SK-MEL-5 (cell line): Measurements from ENCODE around the gene PACS2. TPM values are rescaled to one million over a fixed set of nuclear protein-coding genes. Genes with fewer than 3 reads are reported as not detected.
"Not testable (repeated sequence)": the region's sequence is repeated elsewhere in the genome, so short reads cannot be mapped to it uniquely, and the experiment has no call there.

Experiments
- DNase-seq: peaks from one replicate; pipeline ENCODE4 v3.0.0-alpha.2; 2016; ENCODE audit warnings: low read depth, low spot score
- in situ Hi-C: cut with HindIII; loops from 2 replicates; pipeline ENCODE4 v1.10.0; 2016; ENCODE audit warnings: low sequenced_read_pairs, high pct_unique_total_duplicates, low pct_unique_long_range_greater_than_20kb
- total RNA-seq: library from RNA; depleted of rRNA; stranded (reverse); fragments of >200 nt; shearing (Covaris generic); gene quantifications from 2 replicates; pipeline ENCODE4 v1.2.3, GENCODE V29; 2014

The PACS2 gene
- total RNA-seq, 1 experiment from 2014 or later = 26.0 TPM

DNA sequence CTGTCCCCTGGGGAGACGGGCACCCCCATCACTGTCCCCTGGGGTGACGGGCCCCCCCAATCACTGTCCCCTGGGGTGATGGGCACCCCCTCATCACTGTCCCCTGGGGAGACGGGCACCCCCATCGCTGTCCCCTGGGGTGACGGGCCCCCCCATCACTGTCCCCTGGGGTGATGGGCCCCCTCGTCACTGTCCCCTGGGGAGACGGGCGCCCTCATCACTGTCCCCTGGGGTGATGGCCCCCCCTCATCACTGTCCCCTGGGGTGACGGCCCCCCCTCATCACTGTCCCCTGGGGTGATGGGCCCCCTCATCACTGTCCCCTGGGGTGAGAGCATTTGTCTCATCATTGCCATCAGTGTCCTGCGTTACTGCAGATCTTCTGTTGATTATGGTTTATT, 38.6 kb downstream of the PACS2 start:
- DNase-seq = no peak
- in situ Hi-C loops = no loop called here

DNA sequence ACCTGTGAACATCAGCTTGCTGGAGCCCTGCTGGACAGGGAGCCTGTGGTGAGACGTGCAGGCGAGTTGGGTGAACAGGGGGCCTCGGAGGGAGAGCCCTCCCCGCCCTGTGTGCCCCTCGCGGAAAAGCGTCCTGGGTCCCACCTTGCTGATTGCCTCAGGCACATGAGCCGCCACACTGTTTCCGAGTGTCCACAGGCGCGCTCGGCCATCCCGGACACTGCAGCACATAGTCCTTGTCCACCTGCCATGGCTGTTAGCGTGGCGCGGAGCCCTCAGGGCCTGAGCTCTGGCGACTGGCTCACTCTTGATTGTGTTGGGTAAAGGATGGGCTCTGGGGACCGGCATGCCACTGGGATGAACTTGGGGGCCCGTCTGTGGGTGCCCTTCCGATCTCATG, 40.0 kb downstream of the PACS2 start:
- DNase-seq = no peak
- in situ Hi-C loops = no loop called here

DNA sequence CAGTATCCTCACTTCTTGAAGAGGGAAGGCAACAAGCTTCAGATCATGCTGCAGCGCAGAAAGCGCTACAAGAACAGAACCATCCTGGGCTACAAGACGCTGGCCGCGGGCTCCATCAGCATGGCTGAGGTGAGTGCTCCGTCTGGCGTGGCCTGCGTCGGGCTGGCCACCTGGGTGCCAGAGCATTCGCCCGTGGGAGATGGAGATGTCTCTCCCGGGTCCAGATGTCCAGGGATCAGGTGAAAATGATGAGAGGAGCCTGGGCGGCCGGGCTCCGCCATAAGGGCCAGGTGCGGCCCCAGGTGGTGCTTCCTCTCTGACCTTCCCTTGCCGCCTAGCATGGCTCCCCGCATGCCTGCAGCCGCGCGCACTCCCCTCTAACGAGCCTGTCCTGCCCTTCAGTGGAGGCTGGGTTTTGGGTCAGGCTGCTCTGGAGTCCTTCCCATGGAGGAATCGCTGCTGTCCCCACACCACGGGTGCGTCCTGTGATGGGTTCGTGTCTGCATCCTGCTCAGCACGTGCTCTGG, 40.6 kb downstream of the PACS2 start:
- in situ Hi-C loops = no loop called here
- no peak for DNase-seq

DNA sequence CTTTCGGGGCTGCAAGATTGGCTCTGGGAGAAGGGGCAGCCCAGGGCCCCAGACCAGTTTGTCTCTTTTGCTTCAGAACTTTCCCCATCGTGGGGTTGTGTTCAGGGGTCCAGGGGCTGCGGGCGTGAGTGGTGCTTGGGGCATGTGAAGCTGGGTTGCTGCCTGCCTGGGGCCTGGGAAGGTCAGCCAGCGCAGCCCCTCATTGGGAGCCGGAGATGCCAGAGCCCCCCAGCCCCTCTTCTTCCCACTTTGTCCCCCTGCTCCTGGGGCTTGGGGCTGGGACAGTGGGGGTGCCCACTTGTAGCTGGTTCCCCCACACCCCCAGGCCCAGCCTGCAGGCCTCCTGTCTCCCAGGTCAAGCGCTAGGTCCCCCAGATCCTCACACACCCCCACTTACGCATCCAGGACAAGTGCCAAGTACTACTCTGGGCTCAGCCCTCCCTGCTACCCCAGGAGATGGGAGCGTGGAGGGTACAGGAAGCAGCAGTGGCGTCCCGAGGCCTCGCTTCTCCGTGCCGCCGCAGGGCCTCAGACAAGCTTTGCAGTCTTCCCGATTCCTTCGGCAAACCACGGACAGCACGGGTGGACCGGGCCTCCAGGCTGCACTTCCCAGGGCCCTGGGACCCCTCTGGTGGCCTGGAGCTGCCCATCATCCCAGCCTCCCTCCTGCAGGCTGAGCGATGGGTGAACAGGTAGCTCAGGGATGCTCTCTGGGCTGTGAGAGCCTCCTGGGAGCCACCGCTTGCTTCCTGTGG, 41.5 kb downstream of the PACS2 start:
- in situ Hi-C loops = no loop called here
- DNase-seq = no peak

DNA sequence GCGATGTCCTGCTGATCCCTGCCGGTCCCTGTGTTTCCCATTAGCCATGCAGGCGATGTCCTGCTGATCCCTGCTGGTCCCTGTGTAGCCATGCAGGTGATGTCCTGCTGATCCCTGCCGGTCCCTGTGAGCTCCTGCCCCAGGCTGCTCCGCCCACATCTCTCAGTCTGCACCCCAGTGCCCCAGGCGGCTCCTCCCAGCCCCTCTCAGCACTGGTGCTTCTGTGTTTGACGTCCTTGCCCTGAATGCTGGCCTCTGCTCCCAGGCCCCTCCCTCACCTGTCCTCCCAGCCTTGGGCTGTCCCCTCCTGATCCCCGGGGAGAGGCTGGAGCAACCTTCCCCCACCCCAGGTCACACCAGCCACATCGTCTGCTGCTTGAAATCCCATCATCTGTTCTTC, 42.4 kb downstream of the PACS2 start:
- in situ Hi-C loops = no loop called here
- no peak for DNase-seq

DNA sequence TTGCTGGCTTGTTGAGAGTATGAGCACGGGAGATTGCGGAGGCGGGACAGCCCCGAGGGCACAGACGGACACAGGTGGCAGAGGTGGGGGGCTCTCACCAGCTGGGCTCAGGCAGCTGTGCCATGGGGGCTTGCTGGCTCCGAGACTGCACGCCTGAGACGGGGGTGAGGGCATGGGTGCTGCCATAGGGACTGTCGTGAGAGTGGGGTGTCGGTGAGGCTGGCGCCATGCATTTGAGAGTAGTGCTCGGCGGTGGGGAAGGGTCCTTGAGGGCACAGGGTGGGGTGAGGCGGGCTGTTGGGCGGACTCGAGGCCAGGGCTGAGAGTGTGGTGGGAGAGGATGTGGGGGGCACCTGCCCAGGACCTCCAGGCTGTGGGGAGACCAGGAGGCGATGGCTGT, 43.1 kb downstream of the PACS2 start:
- in situ Hi-C loops = no loop called here
- no peak for DNase-seq

DNA sequence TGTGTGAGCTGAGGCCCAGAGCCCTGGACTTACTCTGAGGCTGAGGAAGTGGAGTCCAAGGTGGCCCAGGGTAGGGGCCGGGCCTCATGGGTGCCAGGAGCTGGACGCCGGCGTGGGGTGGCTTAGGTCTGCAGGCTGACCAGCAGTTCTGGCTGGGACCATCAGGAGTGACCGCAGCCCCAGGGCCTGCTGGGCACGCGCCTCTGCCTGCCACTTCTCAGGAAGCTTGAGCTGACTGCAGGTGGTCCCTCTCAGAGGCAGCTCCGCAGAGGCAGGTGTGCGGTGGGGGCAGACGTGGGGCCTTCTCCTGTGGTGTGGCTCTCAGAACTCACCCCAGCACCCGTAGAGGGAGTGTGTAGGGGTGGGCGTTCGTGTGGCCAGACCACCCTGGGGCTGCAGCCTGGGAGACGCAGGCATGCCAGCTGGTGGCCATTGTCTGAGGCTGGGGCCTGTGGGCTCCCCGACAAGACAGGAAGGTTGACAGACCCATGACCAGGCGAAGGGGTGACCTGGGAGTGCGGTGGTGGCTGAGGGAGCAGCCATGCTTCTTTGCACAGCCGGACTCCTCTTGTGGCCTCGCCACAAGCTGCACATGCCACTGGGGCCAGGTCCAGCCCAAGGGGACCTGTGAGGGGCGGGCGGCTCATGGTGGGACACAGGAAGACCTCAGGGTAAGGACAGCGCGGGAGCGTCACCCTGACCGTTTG, 43.7 kb downstream of the PACS2 start:
- in situ Hi-C loops = no loop called here
- no peak for DNase-seq

DNA sequence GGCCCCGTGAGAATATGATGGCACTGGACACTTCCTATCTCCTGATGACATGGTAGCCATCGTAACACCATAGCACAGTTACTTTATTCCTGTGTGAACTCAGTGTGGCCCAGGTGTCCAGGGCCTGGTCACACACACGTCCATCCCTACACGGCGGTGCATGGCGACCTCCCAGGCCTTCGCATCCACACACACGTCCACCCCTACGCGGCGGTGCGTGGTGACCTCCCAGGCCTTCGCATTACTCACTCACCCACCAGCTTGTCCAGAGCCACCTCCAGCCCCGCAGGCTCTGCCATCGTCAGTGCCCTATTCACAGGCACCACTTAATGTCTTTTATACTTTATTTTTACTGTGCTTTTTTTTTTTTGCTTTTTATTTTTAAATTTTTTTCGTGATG, 44.4 kb downstream of the PACS2 start:
- in situ Hi-C loops = no loop called here
- DNase-seq = no peak

DNA sequence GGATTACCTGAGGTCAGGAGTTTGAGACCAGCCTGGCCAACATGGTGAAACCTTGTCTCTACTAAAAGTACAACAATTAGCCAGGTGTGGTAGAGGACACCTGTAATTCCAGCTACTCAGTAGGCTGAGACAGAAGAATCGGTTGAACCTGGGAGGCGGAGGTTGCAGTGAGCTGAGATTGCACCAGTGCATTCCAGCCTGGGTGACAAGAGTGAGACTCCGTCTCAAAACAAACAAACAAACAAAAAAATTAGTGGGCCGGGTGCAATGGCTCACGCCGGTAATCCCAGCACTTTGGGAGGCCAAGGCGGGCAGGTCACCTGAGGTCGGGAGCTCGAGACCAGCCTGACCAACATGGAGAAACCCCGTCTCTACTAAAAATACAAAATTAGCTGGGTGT, 46.9 kb downstream of the PACS2 start:
- DNase-seq, in situ Hi-C loops: not testable (repeated sequence)

DNA sequence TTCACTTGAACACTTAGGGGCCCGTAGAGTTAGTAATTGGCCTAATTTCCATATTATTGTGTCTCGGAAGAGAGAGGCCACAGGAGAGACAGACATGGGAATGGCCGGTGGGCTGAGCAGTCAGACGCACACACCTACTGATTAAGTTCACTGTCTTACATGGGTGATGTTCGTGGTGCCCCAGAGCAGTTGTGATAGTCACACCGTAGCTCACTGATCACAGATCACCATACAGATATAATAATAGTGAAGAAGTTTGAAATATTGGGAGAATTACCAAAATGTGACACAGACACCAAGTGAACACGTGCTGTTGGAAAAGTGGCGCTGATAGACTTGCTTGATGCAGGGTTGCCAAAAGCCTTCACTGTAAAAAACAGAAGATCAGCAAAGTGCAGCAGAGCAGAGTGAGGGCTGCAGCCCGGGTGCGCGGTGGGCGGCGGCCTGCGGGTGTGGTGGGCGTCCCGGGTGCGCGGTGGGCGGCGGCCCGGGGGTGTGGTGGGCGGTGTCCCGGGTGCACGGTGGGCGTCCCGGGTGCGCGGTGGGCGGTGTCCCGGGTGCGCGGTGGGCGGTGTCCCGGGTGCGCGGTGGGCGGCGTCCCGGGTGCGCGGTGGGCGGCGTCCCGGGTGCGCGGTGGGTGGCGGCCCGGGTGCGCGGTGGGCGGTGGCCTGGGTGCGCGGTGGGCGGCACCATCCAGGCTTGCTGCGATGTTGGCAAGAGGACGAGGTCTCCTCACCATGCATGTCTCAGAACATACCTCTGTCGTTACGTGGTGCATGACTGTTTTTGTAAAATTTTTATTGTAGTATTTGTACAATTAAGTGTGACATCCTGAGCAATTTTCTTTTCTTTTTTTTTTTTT, 49.5 kb downstream of the PACS2 start:
- in situ Hi-C loops = no loop called here

DNA sequence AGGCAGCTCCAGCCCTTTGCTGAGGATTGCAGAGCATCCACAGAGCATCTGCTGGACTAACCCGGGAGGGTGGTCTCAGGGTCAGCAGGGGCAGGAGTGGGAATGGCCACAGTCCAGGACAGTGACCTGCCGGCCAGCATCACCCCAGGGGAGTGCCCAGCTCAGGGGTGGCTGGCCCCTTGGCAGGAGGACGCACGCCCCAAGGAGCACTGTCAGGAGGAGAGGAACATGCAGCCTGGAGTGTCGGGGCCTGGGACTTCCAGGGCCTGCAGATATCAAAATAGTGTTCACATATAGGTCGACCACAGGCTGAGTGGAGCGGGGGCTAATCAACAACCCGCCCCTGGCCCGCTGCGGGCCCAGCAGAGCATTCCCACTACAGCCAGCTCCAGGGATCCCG, 50.6 kb downstream of the PACS2 start:
- in situ Hi-C loops = no loop called here
- DNase-seq = no peak

More for the DNA sequence above, 49.5 kb downstream of the PACS2 start:
- DNase-seq = peak; percentile 51

DNA sequence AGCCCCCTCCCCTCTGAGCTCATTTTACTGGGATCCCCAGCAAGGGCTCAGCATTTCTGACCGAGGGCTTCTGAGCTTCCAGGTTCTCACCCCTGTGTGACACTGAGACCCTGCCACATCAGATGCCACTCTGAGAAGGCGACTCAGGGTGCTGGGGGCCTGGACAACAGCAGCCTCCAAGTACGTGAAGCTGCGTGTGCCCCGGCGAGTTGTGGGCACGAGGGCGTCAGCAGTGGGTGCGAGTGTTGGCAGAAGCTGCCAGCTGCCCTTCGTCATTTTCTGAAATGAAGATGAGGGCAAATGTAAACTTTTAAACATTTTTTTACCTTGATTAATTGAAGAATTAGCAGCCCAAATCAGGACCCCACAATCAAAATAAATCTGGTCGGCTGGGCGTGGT, 51.1 kb downstream of the PACS2 start:
- in situ Hi-C loops = no loop called here

DNA sequence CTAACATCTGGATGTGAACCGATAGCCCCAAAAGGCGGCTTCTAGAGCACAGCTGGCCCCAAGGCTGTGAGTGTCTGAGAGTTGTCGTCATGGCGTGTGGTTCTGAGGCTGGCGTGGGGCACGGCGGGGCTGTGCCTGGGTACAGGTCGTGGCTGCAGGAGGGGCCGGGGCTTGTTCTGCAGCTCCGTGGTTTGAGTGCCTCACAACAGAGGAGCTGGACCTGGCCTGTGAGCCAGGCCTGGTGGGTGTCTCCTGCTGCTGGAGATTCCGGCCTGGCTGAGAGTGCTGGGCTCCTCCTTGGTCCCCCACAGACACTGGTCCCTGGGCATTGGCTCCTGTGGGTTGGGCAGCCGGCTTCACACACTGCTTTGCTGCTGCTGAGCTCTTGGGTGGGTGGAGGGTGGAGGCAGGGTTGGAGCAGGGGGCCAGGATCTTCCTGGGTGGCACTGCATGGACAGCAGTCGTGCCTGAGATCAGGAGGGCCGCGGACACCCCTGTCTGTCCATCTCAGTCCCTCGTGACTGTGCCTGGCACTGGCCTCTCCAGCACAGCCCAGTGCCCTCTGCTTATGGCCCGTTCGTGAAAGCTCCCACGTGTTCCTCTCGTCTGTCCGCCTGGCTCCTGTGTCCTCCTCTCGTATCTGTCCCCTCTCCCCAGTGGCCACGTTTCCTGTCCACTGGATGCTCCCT, 52.0 kb downstream of the PACS2 start:
- in situ Hi-C loops = no loop called here

More for the DNA sequence above, 51.1 kb downstream of the PACS2 start:
- DNase-seq = no peak

DNA sequence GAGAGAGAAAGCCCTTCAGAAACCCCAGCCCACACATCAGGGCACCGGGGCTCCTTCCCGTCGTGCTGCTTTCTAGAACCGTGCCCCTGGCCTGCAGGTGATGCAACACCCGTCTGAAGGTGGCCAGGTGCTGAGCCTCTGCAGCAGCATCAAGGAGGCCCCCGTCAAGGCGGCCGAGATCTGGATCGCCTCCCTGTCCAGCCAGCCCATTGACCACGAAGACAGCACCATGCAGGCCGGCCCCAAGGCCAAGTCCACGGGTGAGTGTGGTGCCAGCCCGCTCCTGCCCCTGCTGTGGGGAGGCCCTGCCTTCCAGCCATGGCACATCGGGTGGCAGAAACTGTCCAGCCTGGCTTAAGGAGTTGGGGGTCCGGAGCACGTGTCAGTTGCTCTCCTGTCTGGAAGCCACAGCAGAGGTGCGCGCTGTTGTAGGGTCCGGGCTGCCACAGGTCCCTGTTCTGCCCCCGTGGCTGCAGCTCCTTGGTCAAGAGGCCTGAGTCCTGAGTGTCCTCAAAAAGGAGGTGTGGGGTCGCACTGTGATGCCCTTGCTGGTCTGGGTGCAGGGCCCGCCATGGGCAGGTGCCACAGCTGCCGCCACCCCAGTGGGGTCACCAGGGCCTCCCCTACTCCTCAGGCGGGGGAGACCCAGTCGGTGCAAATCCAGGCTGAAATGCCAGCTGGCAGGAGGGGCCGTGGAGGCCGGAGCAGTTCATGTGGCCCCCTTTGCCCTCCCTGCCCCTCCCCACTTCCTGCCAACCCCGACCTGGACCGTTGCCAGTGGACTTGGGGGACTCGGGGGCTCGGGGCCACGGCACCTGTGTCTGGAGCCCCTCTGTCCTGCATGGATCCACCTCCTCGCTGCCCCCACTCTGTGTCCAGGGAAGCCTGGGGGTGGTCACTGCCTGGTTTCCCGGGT, 52.8 kb downstream of the PACS2 start:
- DNase-seq = no peak
- in situ Hi-C loops = no loop called here

More for the DNA sequence above, 52.0 kb downstream of the PACS2 start:
- DNase-seq = no peak

DNA sequence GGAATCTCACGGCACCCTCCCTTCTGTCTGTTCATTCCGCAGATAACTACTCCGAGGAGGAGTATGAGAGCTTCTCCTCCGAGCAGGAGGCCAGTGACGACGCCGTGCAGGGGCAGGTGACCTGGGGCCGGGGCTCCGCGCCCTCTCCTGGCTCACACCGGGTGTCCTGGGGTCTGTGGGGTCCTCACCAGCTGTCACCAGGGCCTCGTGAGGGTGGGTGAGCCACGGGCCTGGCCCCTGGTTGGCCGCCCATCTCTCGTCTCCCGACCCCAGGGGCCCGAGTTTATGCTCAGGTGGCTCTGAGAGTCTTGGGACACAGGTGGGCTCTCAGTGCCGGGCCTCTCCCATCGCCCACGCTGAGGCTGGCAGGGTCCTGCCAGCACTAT, 53.5 kb downstream of the PACS2 start:
- no peak for DNase-seq
- in situ Hi-C loops = no loop called here

DNA sequence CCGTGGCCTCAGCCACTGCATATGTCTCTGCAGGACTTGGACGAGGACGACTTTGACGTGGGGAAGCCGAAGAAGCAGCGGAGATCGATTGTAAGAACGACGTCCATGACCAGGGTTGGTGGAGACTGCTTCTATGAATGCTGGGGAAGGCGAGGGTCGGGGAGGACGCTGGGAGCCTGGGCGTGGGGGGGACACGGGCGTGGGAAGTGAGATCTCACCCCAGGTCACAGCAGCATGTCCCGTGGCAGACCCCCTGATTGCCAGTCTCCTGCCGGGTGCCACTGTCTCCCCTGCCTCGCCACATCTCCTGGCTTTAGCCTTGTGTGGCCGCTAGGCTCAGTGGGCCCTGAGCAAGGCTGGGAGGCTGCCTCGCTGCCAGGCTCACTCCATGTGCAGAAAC, 53.9 kb downstream of the PACS2 start:
- in situ Hi-C loops = no loop called here
- no peak for DNase-seq
